ENCODE data around the gene CFAP99. TPM values are rescaled to one million over a fixed set of nuclear protein-coding genes. Genes with fewer than 3 reads are reported as not detected.

The CFAP99 gene
- total and polyA plus RNA-seq, 2 of the 8 experiments (the other 6 are each of a cell fraction or from before 2014, with no cell fraction given): not detected

DNA sequence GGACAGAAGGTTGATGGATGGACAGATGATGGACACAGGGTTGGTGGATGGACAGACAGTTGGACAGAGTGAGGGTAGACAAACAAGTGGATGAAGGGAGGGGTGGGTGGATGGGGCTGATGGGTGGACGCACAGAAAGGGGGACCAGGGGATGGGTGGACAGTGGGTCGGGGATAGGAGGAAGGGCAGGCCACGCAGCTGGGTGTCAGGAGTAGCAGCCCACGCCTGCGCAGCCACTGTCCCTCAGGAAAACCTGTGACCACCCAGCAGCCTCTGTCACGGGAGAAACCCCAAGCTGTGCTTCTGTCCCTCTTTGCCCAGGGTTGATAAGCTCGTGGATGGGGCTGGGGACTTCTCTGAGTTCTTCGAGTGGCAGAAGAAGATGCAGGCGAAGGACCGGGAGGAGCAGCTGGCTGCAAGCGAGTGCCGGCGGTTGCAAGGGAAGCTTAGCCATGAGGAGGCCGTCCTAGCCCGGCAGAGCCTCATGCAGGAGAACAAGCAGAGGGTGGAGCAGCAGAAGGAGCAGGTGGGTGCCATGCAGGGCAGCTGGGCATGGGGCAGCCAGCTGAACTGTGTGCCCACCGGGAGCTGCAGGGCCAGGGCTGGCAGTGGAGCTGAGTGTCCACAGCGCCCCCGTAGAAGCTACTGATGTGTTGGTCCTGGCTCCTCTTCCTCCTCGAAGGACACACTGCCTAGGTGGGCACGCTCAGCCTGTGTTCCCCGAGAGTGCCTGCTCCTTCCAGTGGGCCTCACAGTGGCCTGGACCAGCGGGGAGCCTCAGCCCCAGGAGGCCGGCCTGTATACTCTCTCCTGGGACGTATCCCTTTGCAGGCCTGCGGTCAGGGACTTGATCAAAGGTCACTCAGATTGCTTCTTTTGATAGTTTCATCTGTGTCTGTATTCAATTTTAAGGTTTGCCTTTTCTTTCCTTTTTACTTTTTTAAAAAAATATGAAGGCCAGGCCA is 33.3 kb downstream of the CFAP99 start:
- no peaks in the 10 kb centered on the region for H3K9me3 ChIP-seq (ENCODE audit: insufficient read depth in 2 of 2, low read depth in 1 of 2, low read length in 1 of 2)
- no peak overlapping the region for H3K4me3 ChIP-seq (ENCODE audit: extremely low read depth in 1 of 4, insufficient read depth in 2 of 4, low read depth in 3 of 4, low read length in 4 of 4)
- ChIA-PET CTCF (ENCODE audit: partially characterized antibody) (interaction anchor here (1.0 to 5.7 kb wide), 4 partner anchors 10 to 40 kb away, joined by 3 to 53 read pairs (median 11); no protein-coding TSS in a partner anchor), POLR2A (ENCODE audit: partially characterized antibody) (interaction anchor here (1.1 kb wide), 1 partner anchor 24 kb away, joined by 3 read pairs; no protein-coding TSS in a partner anchor)
- H3K79me2 ChIP-seq (ENCODE audit: control insufficient read depth in 1 of 2, insufficient read depth in 2 of 2, low read length in 2 of 2): no peaks in the 10 kb centered on the region
- no peak overlapping the region for H3K9ac ChIP-seq (replicated peaks in 1 of 4; ENCODE audit: extremely low read depth in 1 of 4, low read depth in 3 of 4, low read length in 3 of 4)
- H3K79me1 ChIP-seq (ENCODE audit: low read depth, low read length): no peaks in the 10 kb centered on the region
- no peak overlapping the region for H4K5ac ChIP-seq (ENCODE audit: insufficient read length, low read depth, low read length)
- no peak overlapping the region for H3K14ac ChIP-seq (ENCODE audit: insufficient read length)
- H3K4me2 ChIP-seq (ENCODE audit: insufficient read depth in 1 of 2, low read depth in 2 of 2, low read length in 2 of 2): no peak overlapping the region
- no peak overlapping the region for H4K91ac ChIP-seq (replicated peaks; ENCODE audit: insufficient read length, low read length)
- H3K56ac ChIP-seq (replicated peaks; ENCODE audit: insufficient read length, low read depth, low read length): no peak overlapping the region
- H4K20me1 ChIP-seq (replicated peaks in 1 of 2; ENCODE audit: control insufficient read depth in 1 of 2, insufficient read depth in 2 of 2, low read length in 2 of 2): no peaks in the 10 kb centered on the region
- no peak overlapping the region; the same call in 1 of the 2 replicates for H3K18ac ChIP-seq (ENCODE audit: extremely low read depth, low read length)
- no peak overlapping the region for H2AK5ac ChIP-seq (ENCODE audit: low read depth, low read length)
- no peak overlapping the region for H2BK5ac ChIP-seq (ENCODE audit: low read depth, low read length)
- H2BK120ac ChIP-seq (replicated peaks; ENCODE audit: low read depth, low read length): no peak overlapping the region
- peaks cover 9% of the 10 kb centered on the region; the same call in 1 of the 2 replicates for H3K23me2 ChIP-seq (ENCODE audit: low read depth, low read length)
- no peak overlapping the region for H2BK12ac ChIP-seq (ENCODE audit: low read depth, low read length)
- H3K36me3 ChIP-seq (ENCODE audit: control insufficient read depth in 2 of 4, insufficient read depth in 4 of 4, low read length in 3 of 4): no peaks in the 10 kb centered on the region
- no peaks in the 10 kb centered on the region for H3K27me3 ChIP-seq (replicated peaks in 1 of 4; ENCODE audit: control insufficient read depth in 3 of 4, extremely low read depth in 1 of 4, insufficient read depth in 3 of 4, low read length in 3 of 4)
- H3K4ac ChIP-seq (replicated peaks; ENCODE audit: insufficient read length, low read depth, low read length): no peak overlapping the region
- 89% methylated on average over 23 of the region's 25 CpGs; no CpG with 5 or more reads in 1 of the 2 experiments for WGBS, 2 experiments (ENCODE audit: extremely low coverage in 1 of 2, insufficient coverage in 1 of 2, insufficient read length in 1 of 2, insufficient replicate concordance in 2 of 2, low coverage in 1 of 2, low lambda C conversion rate in 2 of 2, missing lambda C conversion rate in 1 of 2)
- no peak overlapping the region for H3K27ac ChIP-seq (ENCODE audit: low read depth, low read length)
- no peak overlapping the region for H2AFZ ChIP-seq (ENCODE audit: low read length)
- no peak for FAIRE-seq
- H2BK15ac ChIP-seq (ENCODE audit: low read length): no peak overlapping the region
- DNase-seq (ENCODE audit: low read depth in 1 of 2, low spot score in 2 of 2): no peak
- H3K4me1 ChIP-seq (replicated peaks in 1 of 4; ENCODE audit: control insufficient read depth in 3 of 4, insufficient read depth in 4 of 4, low read length in 3 of 4): no peaks in the 10 kb centered on the region
- no peak overlapping the region for H4K8ac ChIP-seq (ENCODE audit: extremely low read depth, insufficient read depth, low read length)
- H3K23ac ChIP-seq (ENCODE audit: insufficient read length): no peak overlapping the region
- H2BK20ac ChIP-seq (ENCODE audit: low read length): no peak overlapping the region
- TF ChIP-seq SP1 (IDR thresholded peaks at IDR 0.05; ENCODE audit: low read depth, low read length) (no peak), KDM1A (IDR thresholded peaks at IDR 0.05; ENCODE audit: borderline replicate concordance, low read length) (no peak), CREB1 (IDR thresholded peaks at IDR 0.05) (no peak), RBBP5 (IDR thresholded peaks at IDR 0.05; ENCODE audit: borderline replicate concordance, low read depth, low read length) (no peak), RNF2 (IDR thresholded peaks at IDR 0.05; ENCODE audit: borderline replicate concordance, low read depth, low read length, missing control alignments, poor library complexity, severe bottlenecking) (no peak), FOSL1 (IDR thresholded peaks at IDR 0.05; ENCODE audit: insufficient read depth, low read depth, low read length) (no peak)
- TF ChIP-seq, protein P1, sequence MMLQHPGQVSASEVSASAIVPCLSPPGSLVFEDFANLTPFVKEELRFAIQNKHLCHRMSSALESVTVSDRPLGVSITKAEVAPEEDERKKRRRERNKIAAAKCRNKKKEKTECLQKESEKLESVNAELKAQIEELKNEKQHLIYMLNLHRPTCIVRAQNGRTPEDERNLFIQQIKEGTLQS (IDR thresholded peaks at IDR 0.05; ENCODE audit: insufficient read depth, low read depth, low read length): no peak

Data from H1 (cell line).